GM18861 (cell line): ENCODE data around the gene STXBP2.

Experiments
- ATAC-seq: cut with Tn5 transposase; IDR thresholded peaks from one replicate; pipeline ENCODE4 v1.9.1; 2021; ENCODE audit not compliant: unreplicated experiment

STXBP2 gene

DNA sequence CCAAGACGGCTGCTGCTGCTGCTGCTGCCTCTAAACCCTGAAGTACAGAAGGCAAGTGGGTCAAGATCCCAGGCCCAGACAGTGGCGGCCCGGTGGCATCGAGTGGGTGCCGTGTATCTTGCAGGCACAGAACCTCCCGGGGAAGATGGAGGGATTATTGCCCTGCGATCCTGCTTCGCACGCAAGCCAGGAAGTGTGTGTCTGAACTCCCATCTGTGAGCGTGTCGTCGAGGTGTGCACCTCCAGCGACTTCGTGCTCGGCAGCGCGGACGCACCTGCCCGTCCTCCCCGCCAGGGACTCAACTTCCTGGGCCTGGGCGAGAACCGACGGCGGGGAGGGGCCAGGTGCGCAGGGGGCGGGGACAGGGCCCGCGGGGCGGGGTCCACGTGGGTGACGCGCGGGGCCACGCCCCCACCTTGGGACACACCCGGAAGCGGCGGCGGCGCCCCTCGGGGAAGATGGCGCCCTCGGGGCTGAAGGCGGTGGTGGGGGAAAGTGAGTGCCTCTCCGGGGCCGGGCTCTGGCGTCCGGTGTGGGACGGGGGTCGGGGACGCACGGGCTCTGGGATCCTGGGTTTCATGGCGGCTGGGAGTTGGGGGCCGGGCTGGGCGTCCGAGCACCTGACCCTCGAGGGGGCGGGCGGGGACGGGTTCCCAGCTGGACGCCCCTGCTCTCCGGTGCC is at the start of gene STXBP2:
STXBP2 (plus strand) TSS at position 420 of the 683 bp plus-strand sequence; CDS start at position 460, 40 bp downstream.
- no peak for ATAC-seq

- ATAC-seq: no peak
These were observed 47.1 kb upstream of the STXBP2 start for GRCh38 chr19:7589822-7590221.

GRCh38 chr19:7590256-7590655 is 46.7 kb upstream of the STXBP2 start:
- no peak for ATAC-seq

- no peak for ATAC-seq
These were observed 41.3 kb upstream of the STXBP2 start, which contains the start of gene CAMSAP3 for GRCh38 chr19:7595466-7596133. Gene CAMSAP3 (plus strand): TSS chr19:7595863. CDS start chr19:7596003, 140 bp downstream.

GRCh38 chr19:7596211-7596937 is 40.5 kb upstream of the STXBP2 start:
- ATAC-seq: no peak

- no peak for ATAC-seq
These were observed 39.2 kb upstream of the STXBP2 start for GRCh38 chr19:7597689-7598088.

DNA sequence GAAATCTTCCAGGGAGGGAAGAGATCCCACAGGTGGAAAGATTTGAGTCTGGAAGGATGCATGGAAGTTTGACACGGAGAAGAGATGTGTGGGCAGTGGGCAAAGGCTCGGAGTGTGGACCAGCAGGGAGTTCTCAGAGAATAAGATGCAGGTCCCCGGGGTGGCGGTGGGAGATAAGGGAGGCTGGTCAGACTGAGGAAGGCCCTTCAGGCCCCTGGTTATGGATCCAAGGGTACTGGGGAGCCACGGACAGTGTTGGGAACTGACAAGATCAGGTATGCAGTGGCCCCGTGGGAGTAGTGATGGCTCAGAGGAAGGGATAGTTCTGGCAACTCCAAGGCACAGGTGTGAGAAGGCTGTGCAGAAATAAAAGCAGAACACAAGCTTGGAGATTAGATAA is 38.7 kb upstream of the STXBP2 start:
- ATAC-seq: no peak

- ATAC-seq: no peak
These were observed 36.2 kb upstream of the STXBP2 start for GRCh38 chr19:7600721-7601120.

DNA sequence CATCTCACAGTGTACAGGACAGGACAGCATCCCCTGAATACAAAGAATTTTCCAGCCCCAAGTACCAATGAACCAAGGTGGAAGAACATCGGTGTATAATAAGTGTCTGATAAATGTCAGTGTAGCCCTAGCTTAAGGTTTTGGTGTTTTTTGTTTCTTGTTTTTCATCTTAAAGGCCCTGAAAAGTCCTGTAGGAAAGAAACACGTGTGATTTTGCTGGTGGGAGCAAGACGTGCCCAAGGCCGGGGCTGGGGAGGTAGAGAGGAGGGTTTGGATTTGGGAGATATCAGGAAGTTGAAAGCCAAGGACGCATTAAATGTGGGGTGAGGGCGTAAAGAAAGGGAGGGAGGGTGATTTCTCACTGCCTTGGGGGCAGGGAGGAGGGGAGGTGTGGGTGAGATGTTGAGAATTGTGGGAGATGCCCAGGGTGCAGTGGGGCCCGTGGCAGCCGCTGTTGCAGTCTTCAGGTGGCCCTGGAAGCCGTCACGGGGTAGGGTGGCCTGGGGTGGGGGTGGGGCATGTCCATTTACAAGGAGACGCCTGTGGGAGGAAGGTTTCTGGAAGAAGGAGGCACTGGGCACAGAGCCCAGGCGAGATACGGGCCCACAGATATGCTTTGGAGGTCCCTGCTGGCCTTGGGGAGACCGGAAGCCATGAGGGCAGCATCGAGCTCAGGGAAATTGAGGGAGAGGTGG is 34.5 kb upstream of the STXBP2 start:
- no peak for ATAC-seq

GRCh38 chr19:7602935-7603497 is 33.9 kb upstream of the STXBP2 start:
- ATAC-seq: no peak

DNA sequence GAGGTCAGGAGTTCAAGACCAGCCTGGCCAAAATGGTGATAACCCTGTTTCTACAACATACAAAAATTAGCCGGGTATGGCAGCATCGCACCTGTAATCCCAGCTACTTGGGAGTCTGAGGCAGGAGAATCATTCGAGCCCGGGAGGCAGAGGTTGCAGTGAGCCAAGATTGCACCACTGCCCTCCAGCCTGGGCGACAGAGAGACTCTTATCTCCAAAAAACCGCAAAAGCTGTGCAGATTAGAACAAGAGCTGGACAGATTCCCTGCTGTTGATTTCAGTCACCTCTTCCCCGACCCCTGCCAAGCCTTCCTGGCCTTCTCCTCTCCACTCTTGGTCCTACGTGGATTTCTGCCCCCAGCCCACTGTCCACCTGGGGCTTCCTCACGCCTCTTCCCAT is 33.0 kb upstream of the STXBP2 start:
- no peak for ATAC-seq

GRCh38 chr19:7605490-7606222 is 31.3 kb upstream of the STXBP2 start:
- no peak for ATAC-seq

DNA sequence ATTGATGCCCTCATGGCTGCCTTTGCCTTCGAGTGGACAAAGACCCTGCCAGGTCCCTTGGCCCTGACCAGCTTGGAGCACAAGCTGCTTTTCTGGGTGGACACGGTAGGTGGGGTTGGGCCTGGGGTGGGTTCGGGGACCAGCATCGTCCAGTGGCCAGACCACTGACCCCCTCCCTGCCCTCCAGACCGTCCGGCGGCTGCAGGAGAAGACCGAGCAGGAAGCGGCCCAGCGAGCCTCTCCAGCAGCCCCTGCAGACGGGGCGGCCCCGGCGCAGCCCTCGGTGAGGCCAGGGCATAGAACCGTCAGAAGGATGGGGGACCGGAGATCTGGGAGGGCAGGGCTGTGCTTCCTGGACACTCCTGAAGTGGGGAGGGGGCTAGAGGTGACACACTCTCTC is 30.6 kb upstream of the STXBP2 start:
- ATAC-seq: no peak

DNA sequence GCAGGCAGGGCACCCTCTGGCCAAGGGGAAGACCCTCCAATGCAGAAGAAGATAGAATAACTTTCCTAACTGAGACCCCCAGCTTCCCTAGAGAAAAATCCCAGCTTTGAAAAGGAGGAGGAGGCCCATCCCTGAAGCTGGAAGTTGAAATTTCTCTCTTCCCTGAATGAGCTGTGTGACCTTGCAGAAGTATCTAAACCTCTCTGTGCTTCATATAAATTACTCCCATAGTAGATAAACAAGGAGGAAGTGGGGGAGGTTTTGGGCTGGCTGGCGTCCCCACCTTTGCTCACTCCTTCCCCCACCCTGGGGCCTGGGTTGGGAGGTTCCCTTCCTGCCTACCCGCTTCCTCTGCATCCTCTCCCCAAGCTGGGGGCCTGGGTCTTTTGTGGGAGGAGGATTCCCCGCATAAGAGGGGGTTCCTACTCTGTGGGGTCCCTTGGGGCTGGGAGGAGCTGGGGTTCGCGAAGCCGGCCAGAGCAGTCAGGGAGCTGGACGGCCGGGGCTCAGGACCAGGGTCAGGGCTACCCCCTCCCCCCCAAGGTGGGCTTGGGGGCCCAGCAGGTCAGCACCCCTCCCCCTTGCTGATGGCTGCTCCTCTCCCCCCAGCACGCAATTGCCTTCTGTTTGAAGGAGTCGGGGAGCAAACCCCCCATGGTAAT is 29.6 kb upstream of the STXBP2 start:
- no peak for ATAC-seq

GRCh38 chr19:7607874-7608560 is 28.9 kb upstream of the STXBP2 start:
- no peak for ATAC-seq

DNA sequence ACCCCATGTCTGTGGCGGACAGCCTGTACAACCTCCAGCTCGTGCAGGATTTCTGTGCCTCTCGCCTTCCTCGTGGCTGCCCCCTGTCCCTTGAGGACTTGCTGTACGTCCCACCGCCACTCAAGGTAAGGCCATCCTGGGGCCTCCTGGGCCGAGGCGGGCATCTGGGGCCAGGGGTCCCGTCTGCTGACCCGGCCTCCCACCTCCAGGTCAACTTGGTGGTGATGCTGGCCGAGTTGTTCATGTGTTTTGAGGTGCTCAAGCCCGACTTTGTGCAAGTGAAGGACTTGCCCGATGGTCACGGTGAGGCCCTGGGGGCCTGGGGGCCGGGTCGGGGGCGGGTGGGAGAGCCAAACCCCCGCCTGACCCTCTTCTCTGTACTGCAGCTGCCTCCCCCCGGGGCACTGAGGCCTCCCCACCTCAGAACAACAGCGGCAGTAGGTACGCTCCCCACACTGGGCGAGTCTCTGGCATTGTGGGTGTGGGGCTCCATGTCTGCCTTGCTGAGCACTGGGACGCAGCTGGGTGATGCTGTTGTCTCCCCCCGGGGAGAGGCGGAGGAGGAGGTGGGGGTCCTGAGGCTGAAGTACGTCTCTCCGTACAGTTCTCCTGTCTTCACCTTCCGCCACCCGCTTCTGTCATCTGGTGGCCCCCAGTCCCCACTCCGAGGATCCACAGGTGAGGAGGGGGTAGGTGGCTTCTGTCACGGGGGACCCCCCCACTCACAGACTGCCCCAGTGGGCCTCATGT is 26.2 kb upstream of the STXBP2 start:
- no peak for ATAC-seq

DNA sequence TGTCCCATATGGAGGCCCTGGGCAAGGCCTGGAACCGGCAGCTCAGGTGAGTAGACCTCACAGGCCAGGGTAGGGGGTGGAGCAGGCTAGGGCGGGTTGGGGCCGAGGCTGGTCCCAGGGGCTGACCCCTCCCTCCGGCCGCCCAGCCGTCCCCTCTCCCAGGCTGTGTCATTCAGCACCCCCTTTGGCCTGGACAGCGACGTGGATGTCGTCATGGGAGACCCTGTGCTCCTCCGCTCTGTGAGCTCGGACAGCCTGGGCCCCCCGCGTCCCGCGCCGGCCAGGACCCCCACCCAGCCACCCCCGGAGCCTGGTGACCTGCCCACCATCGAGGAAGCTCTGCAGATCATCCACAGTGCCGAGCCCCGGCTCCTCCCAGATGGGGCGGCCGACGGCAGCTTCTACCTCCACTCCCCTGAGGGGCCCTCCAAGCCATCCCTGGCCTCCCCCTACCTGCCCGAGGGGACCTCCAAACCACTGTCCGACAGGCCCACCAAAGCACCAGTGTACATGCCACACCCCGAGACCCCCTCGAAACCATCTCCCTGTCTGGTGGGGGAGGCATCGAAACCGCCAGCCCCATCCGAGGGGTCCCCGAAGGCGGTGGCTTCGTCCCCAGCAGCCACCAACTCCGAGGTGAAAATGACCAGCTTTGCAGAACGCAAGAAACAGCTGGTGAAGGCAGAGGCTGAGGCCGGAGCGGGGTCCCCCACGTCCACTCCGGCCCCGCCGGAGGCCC is 25.2 kb upstream of the STXBP2 start:
- ATAC-seq: no peak
